Esophagus squamous epithelium (tissue), 5 donors: ENCODE measurements around the gene MTNR1A. TPM values are rescaled to one million over a fixed set of nuclear protein-coding genes. Genes with fewer than 3 reads are reported as not detected.
A peak's percentile ranks its signal among the peaks of the same experiment; 100 is the strongest.

ENCODE experiments used
- DNase-seq: peaks from one replicate; lab custom pipeline; 2025; lab: John Stamatoyannopoulos, UW
- H3K27ac ChIP-seq, 4 donors: fragments of 200-600 bp; sonication (generic); one replicate each; pipeline ENCODE4 v1.5.1; 2016 to 2019; ENCODE audit warnings: mild to moderate bottlenecking in 1 of 4
- H3K27me3 ChIP-seq, 4 donors: fragments of 200-600 bp; sonication (generic); 1 replicate in 3 of 4; 2 replicates in 1 of 4; pipeline versions ENCODE4 v1.5.1 to v1.6.0; 2017 to 2021; ENCODE audit warnings: antibody characterized with exemption in 1 of 4
- H3K36me3 ChIP-seq, 3 donors: fragments of 200-600 bp; sonication (generic); one replicate each; pipeline ENCODE4 v1.5.1; 2016 to 2019
- H3K4me1 ChIP-seq, 3 donors: fragments of 200-600 bp; sonication (generic); one replicate each; pipeline ENCODE4 v1.5.1; 2017 to 2019
- H3K4me3 ChIP-seq, 4 donors: fragments of 200-600 bp; sonication (generic); 1 replicate in 3 of 4; 2 replicates in 1 of 4; pipeline ENCODE4 v1.5.1; 2016 to 2019; ENCODE audit warnings: mild to moderate bottlenecking in 2 of 4, moderate library complexity in 1 of 4
- H3K9me3 ChIP-seq, 3 donors: fragments of 200-600 bp; sonication (generic); one replicate each; pipeline ENCODE4 v1.5.1; 2016 to 2019
- CTCF ChIP-seq, 6 experiments: fragments of 450-650 bp in 4 of 6; fragments of 200-600 bp in 2 of 6; sonication (generic) in 2 of 6; IDR thresholded peaks; one replicate each; pipeline ENCODE4 v1.5.1; 2016 to 2019; ENCODE audit warnings: antibody characterized with exemption in 6 of 6, mild to moderate bottlenecking in 4 of 6, moderate library complexity in 4 of 6
- POLR2A ChIP-seq, 4 donors: fragments of 450-650 bp; IDR thresholded peaks; one replicate each; pipeline ENCODE4 v1.6.1; 2017; ENCODE audit warnings: antibody characterized with exemption in 4 of 4, mild to moderate bottlenecking in 4 of 4, moderate library complexity in 3 of 4
- WGBS, 2 donors: methylation state at CpG; one replicate each; pipeline ENCODE4 v1.1.5; 2018; 5-methylcytosine and 5-hydroxymethylcytosine counted together
- intact Hi-C: fragments of 100-400 bp; cut with DNase I; formaldehyde crosslinking; loops from one replicate; pipeline ENCODE4 v1.15.0; 2022
- total RNA-seq, 4 donors: library from RNA; depleted of rRNA; stranded (reverse); fragments of >200 nt; gene quantifications; one replicate each; pipeline ENCODE4 v1.1.0, GENCODE V29; 2016
- donor health status: DM: yes; HTN: yes; CAD: no.

The MTNR1A gene
- total RNA-seq, 4 donors from 2014 or later: not detected

- TF ChIP-seq CTCF (IDR thresholded peaks at IDR 0.05) (no peak), POLR2A (IDR thresholded peaks at IDR 0.05) (no peak)
- no peak for DNase-seq
- Histone ChIP-seq H3K27ac (no peak overlapping the region), H3K27me3 (no peaks in the 10 kb centered on the region), H3K4me1 (no peaks in the 10 kb centered on the region), H3K9me3 (no peaks in the 10 kb centered on the region), H3K4me3 (no peak overlapping the region), H3K36me3 (peaks cover 0 to 62% (median 10%) of the 10 kb centered on the region in 3 donors)
- intact Hi-C loops: no loop called here
- WGBS, 2 donors: 81 to 93% methylated on average over 8 of the region's 8 CpGs
These were observed 37.1 kb upstream of the MTNR1A start for GRCh38 chr4:186592445-186592844.

GRCh38 chr4:186591651-186592050, 36.3 kb upstream of the MTNR1A start:
- no peak for TF ChIP-seq CTCF (IDR thresholded peaks at IDR 0.05)
- no peak for TF ChIP-seq POLR2A (IDR thresholded peaks at IDR 0.05)
- no peak for DNase-seq
- 78 to 84% methylated on average over 6 of the region's 6 CpGs for WGBS, 2 donors
- Histone ChIP-seq H3K36me3 (peaks cover 0 to 54% (median 6%) of the 10 kb centered on the region in 3 donors), H3K4me1 (no peaks in the 10 kb centered on the region), H3K9me3 (no peaks in the 10 kb centered on the region), H3K27ac (no peak overlapping the region), H3K27me3 (no peaks in the 10 kb centered on the region), H3K4me3 (no peak overlapping the region)
- intact Hi-C loops: no loop called here

GRCh38 chr4:186588503-186588902, 33.1 kb upstream of the MTNR1A start:
- TF ChIP-seq POLR2A (IDR thresholded peaks at IDR 0.05) (no peak), CTCF (IDR thresholded peaks at IDR 0.05) (no peak)
- WGBS, 2 donors: 86 to 95% methylated on average over 12 to 20 of the region's 20 CpGs
- Histone ChIP-seq H3K36me3 (peaks cover 0 to 34% (median 0%) of the 10 kb centered on the region in 3 donors), H3K4me3 (no peak overlapping the region), H3K27ac (no peak overlapping the region), H3K4me1 (no peaks in the 10 kb centered on the region), H3K9me3 (no peaks in the 10 kb centered on the region), H3K27me3 (no peaks in the 10 kb centered on the region)
- DNase-seq: no peak
- intact Hi-C loops: loop anchor here (5.0 kb wide), 1 partner anchor 291 kb away; no protein-coding TSS in a partner anchor

- no peaks in the 10 kb centered on the region for H3K9me3 ChIP-seq
- H3K4me3 ChIP-seq: no peak overlapping the region
- TF ChIP-seq CTCF (IDR thresholded peaks at IDR 0.05) (peak; percentile 59 to 95 (median 78)), POLR2A (IDR thresholded peaks at IDR 0.05) (no peak)
- H3K27me3 ChIP-seq: no peaks in the 10 kb centered on the region
- H3K27ac ChIP-seq: no peak overlapping the region
- 28 to 29% methylated on average over 4 of the region's 4 CpGs for WGBS, 2 donors
- intact Hi-C loops: loop anchor here (5.0 kb wide), 1 partner anchor 290 kb away; no protein-coding TSS in a partner anchor
- no peak for DNase-seq
- H3K36me3 ChIP-seq: peaks cover 0 to 34% (median 0%) of the 10 kb centered on the region in 3 donors
- H3K4me1 ChIP-seq: no peaks in the 10 kb centered on the region
These were observed 32.1 kb upstream of the MTNR1A start for GRCh38 chr4:186587416-186588018.

- 67 to 68% methylated on average over 8 of the region's 8 CpGs for WGBS, 2 donors
- Histone ChIP-seq H3K36me3 (peaks cover 0 to 32% (median 0%) of the 10 kb centered on the region in 3 donors), H3K27me3 (no peaks in the 10 kb centered on the region), H3K4me3 (no peak overlapping the region), H3K4me1 (no peaks in the 10 kb centered on the region), H3K27ac (no peak overlapping the region), H3K9me3 (no peaks in the 10 kb centered on the region)
- intact Hi-C loops: loop anchor here (5.0 kb wide), 1 partner anchor 289 kb away; no protein-coding TSS in a partner anchor
- DNase-seq: no peak
- TF ChIP-seq POLR2A (IDR thresholded peaks at IDR 0.05) (no peak), CTCF (IDR thresholded peaks at IDR 0.05) (no peak)
These were observed 30.8 kb upstream of the MTNR1A start for GRCh38 chr4:186586205-186586604.
